HG03108 (cell line): Measurements from ENCODE around the gene SIGLEC10.
A peak's percentile ranks its signal among the peaks of the same experiment; 100 is the strongest.
"Not testable (repeated sequence)": the region's sequence is repeated elsewhere in the genome, so short reads cannot be mapped to it uniquely, and the experiment has no call there.

Experiments used
- ATAC-seq: cut with Tn5 transposase; IDR thresholded peaks from one replicate; pipeline ENCODE4 v1.9.1; 2021; ENCODE audit warnings: moderate library complexity; ENCODE audit not compliant: unreplicated experiment

Gene SIGLEC10

GRCh38 chr19:51417107-51417809 is at the start of gene SIGLEC10:
Gene SIGLEC10, minus strand, starts transcription at chr19:51417642. Its CDS starts 61 bp downstream, at chr19:51417581.
- peak; percentile 50 for ATAC-seq

DNA sequence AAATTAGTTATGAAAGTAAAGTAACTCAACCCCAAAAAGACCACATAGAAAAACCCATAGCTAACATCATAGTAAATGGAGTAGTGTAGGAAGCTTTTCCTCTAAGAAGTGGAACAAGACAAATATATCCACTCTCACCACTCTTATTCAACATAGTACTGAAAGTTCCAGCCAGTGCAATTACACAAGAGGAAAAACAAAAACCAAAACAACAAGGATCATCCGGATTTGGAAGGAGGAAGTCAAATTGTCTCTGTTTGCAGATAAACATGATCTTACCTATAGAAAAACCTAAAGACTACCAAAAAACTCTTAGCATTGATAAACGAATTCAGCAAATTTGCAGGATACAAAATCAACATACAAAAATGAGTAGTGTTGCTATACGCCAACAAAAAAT is 49.3 kb upstream of the SIGLEC10 start:
- no peak for ATAC-seq

DNA sequence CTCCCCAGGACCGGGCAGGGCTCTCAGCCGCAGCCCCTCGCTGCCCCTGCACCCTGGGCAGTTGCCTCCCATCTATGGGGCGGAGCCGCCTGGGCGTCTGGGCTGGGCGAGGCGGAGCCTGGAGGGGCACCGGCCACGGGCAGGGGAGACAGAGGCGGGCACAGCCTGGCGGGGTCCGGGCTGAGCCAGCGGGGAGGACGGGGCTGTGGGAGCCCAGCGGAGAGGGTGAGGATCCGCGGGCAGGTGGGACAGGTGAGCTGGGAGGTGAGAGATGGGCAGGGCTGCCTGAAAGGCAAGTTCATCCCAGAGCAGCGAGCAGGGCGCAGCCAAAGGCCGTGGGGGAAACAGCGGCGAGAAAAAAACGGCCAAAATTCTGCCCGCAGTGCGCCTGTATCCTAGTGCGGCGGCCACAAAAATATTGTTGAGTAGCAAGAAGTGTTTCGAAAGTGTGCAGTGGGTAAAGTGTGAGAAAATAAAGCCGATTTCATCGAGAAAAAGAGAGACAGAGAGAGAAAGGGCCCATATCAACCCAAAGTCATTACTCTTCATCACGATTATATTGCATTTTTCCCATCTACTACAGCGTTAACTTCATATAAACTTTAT is 46.6 kb upstream of the SIGLEC10 start:
- not testable (repeated sequence) for ATAC-seq

GRCh38 chr19:51462681-51463080 is 45.2 kb upstream of the SIGLEC10 start:
- no peak for ATAC-seq

GRCh38 chr19:51462276-51462675 is 44.8 kb upstream of the SIGLEC10 start:
- no peak for ATAC-seq

DNA sequence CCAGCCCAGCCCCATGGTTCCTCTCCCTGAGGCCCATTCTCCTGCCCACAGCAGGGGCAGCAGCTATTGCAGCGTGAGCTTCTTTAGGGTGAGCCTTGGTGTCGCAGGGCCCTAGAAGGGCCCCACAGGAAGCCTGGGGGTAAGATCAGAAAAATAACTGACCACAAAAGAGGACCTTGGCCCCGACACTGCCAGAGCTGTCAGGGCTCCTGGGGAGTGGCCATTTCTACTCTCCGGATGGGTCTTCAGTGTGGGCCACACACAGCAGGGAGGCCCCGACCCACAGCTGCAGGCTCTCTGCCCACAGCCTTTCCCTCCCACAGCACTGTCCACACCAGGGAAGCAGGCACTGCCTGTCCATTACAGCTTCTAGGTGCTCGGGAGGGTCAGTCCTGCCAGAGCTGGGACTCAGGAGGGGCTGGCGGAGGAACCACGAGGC is 44.3 kb upstream of the SIGLEC10 start:
- ATAC-seq: no peak

DNA sequence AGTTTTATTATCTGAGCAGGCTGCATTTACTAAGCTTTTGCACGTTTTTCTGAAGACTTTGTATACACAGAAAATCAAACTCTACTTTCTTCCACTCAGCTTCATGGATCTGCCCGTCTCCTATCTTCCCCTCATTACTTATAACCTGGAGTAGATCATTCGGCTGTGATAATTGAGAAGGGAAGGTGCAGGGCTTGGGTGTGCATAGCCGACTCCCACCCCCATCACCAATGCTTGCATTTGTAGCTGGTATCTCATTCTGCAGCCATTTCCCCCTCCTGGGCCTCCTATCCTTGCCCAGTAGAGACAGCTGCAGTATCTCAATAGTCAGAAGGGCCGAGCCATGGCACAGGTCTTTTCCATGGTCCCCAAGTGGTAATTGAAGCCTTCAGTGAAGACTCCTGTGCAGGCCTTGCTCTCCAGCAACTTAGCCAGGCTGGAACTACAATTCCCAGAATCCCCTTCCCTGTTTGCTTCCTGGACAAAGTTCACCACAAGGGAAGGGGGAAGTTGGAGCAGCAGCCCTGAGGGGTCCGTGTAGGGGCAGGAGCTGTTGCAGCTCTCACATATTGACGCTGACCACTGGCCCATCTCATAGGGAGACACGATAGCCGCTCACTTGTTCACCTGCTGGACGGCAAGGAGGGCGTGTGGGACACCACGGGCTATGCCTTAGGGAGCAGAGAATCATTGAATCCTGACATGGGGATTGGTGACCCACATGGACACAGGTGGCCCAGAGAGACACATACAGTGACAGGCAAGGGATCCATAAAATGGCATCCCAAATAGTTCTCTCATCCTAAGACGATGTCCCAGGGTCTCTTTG is 42.9 kb upstream of the SIGLEC10 start:
- ATAC-seq: no peak

DNA sequence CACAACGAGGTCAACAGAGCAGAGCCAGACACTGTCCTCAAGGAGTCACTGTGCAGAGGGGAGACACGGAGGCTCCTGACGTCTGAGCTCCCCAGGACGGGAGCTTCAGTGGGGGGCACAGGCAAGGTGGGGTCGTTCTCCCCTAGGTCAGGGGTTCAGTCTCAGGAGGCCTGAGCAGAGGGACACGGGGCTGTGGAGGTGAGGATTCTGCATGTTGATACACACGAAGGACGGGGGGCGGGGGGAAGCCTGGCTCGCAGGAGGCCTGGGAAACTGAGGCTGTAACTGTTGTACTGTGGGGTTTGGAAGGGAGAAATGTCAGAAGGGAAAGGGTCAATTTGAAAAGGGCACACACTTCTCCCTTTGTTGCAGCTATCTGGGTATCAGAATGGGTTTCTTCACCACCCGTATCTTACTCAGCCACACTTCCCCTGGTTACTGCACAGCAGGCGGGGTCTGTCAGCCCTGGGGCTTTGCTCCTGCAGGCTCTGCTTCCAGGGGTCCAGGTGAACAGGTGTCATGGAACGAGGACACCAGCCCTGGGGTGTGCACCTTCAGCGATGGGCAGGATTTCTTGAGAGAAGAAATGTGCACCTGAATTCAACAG is 41.6 kb upstream of the SIGLEC10 start:
- ATAC-seq: no peak

DNA sequence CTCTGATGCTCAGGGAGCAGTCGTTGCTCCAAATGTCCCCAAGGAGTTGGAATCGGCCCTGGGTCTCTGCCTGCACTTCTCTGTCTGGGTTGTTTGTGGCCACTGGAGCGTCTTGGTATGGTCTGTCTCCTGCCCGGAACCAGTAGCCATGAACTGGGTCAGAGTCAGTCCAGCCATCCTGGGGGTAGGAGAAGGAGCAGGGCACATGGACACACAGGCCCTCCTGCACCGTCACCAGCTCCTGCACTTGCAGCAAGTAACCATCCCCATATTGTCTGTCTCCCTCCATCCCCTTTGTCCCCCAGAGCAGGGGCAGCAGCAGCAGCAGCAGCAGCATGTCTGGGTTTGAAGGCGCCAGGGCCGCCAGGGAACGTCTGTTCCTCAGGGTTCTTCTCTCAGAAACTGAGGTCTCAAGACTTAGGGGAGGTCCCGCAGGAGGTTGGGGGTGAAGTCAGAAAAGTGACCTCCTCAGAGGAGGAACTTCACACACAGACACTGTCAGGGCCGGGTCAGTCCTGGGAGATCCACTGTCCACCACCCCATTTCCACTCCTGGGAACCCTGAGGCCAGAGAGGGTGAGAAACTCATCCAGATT is 40.7 kb upstream of the SIGLEC10 start, which contains the start of gene SIGLEC8:
Gene SIGLEC8 (minus strand): TSS at position 404 of the 595 bp plus-strand sequence. CDS start 67 bp downstream, at position 337.
- ATAC-seq: no peak

GRCh38 chr19:51457351-51458013 is 40.0 kb upstream of the SIGLEC10 start:
- ATAC-seq: no peak

DNA sequence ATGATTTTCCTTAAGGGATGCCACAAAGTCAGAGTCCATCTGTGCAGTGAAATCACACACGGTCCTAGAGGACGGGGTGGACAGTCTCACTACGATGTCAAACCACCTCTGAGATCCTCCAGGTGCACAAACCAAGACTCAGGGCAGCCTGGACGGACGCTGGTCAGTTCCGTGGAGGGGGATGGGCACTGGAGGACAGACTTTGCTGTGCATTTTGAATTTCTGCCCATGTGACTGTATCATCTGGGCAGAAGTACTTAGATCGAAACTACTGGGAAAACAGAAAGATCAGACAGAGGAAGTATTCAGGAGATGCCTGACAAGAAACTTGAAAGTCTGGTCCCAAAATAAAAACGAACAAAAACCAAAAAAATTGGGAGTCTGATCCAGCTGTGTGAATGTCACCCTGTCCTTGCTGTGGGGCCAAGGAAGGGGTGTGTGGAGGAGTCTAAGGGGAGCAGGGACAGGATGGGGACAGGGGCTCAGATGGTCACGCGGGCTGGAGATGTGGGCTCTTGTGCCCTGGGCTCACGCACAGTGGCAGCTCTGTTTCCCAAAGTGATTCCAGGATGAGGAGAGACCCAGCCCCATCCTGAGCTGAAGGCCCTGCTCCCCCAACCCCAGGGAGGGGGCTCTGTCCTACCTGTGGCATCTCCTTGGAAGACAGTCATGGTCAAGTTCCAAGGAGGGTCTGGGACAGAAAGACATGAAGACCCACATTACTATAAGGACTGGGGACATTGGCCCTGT is 39.3 kb upstream of the SIGLEC10 start:
- ATAC-seq: no peak

DNA sequence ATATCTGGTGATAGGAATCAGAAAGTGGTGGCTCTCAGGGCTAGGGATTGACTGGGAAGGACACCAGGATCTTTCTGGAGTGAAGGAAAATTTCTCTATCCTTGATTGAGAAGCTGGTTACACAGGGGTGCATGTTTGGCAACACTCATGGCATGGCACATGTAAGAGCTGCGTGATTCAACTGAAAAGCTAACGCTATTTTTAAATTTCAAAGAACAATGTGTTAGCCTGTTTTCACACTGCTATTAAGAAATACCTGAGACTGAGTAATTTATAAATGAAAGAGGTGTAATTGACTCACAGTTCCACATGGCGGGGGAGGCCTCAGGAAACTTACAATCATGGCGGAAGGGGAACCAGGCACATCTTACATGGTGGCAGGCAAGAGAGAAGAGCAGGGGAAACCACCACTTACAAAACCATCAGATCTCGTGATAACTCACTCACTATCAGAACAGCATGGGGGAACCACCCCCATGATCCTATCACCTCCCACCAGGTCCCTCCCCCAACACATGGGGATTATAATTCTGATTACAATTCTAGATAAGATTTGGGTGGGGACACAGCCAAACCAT is 33.4 kb upstream of the SIGLEC10 start:
- ATAC-seq: no peak

- ATAC-seq: no peak
Observed at GRCh38 chr19:51448411-51449016, 31.1 kb upstream of the SIGLEC10 start.

DNA sequence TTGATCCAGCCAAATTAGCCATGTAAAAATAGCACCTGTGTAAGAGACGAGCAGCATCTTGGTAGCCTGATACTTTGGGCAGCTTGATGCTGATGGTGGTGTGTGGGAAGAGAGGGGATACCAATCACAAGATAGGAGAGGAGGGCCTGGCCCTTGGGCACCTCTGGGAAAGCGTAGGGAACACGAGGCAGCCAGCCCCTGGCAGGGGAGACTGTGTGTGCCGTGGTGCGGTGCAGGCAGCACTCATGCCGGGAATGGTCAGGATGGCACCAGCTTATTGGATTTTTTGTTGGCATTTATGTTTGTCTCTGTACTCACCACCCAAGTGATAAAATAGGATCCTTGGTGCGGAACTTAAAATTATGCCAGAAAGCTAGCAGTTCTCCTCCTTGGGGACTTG is 30.6 kb upstream of the SIGLEC10 start:
- no peak for ATAC-seq

DNA sequence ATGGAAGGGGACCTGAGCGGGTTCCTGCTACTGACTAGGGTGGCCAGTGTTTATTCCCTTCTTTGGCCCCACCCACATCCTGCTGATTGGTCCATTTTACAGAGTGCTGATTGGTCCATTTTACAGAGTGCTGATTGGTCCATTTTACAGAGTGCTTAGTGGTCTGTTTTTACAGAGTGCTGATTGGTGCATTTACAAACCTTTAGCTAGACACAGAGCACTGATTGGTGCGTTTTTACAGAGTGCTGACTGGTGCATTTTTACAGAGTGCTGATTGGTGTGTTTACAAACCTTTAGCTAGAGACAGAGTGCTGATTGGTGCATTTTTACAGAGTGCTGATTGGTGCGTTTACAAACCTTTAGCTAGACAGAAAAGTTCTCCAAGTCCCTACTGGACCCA is 30.1 kb upstream of the SIGLEC10 start:
- not testable (repeated sequence) for ATAC-seq

DNA sequence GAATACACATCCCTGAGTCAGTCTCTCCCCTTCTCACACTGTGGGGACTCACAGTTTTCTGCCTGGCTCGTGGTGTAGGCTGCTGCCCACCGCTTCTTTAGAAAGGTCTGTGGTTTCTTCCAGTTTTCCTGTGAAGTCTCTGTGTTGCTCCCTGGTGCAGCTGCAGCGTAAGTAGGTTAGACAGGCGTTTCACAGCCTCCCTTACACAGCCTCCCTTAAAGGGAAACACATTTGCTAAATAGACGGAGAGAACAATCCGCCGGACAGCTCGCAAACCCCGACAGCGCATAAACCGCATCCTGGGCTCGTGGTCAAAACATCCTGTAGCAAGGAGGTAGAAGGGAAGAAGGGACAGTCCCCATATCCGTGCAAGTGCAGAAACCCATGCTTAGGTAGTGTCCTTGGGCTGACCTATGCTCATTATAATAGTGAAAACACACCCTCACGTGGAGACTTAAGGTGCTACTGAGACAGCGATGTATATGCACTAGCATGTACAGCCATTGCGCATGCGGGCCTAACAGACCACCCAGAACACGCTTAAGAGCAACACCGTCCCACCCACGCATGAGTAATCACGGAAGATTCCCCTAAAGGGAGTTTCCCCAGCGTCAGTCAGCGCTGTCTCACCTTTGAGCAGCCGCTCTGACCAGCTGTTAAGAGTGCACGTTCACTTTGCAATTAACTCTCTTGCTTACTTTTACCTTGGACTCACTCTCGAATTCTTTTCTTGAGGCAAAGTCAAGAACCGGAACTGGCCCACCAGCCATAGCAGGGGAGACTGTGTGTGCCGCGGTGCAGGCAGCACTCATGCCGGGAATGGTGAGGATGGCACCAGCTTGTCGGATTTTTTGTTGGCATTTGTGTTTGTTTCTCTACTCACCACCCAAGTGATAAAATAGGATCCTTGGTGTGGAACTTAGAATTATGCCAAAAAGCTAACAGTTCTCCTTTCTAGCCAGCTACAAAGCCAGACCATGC is 24.3 kb upstream of the SIGLEC10 start:
- ATAC-seq: peak; percentile 90

DNA sequence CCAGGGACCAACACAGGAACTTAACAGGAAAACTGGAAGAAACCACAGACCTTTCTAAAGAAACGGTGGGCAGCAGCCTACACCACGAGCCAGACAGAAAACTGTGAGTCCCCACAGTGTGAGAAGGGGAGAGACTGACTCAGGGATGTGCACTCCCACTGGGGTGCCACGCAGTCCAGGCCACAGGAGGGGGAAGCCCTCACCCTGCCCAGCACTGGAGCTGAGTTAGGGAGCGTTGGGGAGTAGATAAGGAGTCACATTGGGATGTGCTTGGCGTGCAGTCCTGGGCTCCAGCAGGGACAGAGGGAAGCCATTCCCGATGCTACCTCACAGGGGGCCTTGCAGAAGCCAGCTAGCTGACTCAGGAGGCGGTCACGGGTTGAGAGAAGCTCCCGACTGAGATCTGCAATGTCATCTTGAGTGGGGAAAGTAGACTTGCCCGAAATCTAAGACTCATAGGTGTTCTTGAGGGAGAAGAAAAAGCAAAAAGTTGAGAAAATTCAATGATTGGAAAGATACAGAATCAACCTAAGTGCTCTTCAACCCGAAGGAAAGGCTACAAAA is 23.5 kb upstream of the SIGLEC10 start:
- no peak for ATAC-seq
